Measurements from ENCODE around the gene TAMM41.

The TAMM41 gene

DNA sequence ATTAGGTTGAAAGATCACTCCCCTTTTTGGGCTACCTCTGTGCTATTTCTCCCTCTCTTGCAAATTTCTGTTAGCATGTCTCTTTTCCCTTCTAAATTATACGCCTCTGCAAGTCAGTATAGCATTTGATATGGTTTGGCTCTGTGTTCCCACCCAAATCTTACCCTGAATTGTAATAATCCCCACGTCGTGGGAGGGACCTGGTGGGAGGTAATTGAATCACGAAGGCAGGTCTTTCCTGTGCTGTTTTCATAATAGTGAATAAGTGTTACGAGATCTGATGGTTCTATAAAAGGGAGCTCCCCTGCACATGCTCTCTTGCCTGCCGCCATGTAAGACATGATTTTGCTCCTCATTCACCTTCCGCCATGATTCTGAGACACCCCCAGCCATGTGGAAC lies 41.0 kb downstream of the TAMM41 start:
- TF ChIP-seq, protein P1, sequence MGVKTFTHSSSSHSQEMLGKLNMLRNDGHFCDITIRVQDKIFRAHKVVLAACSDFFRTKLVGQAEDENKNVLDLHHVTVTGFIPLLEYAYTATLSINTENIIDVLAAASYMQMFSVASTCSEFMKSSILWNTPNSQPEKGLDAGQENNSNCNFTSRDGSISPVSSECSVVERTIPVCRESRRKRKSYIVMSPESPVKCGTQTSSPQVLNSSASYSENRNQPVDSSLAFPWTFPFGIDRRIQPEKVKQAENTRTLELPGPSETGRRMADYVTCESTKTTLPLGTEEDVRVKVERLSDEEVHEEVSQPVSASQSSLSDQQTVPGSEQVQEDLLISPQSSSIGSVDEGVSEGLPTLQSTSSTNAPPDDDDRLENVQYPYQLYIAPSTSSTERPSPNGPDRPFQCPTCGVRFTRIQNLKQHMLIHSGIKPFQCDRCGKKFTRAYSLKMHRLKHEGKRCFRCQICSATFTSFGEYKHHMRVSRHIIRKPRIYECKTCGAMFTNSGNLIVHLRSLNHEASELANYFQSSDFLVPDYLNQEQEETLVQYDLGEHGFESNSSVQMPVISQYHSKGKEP (tag by site-specific recombination; IDR thresholded peaks at IDR 0.05) = no peak
- Histone ChIP-seq H3K9me3 (ENCODE audit: control insufficient read depth, insufficient read depth, low read depth, low read length) (no peaks in the 10 kb centered on the region), H3K36me3 (ENCODE audit: control insufficient read depth in 2 of 2, insufficient read depth in 1 of 2, low read length in 2 of 2) (peaks cover 51 to 72% of the 10 kb centered on the region in 2 experiments), H3K27ac (ENCODE audit: extremely low read depth, low read depth, low read length) (no peak overlapping the region), H3K4me1 (ENCODE audit: control insufficient read depth, insufficient read depth, low read length) (no peaks in the 10 kb centered on the region), H3K4me3 (ENCODE audit: low read depth, low read length) (no peak overlapping the region)
- ChIA-PET CTCF (interaction anchor here (0.6 to 1.2 kb wide), 3 partner anchors 30 to 426 kb away, joined by 3 to 5 read pairs (median 4); no protein-coding TSS in a partner anchor), POLR2A (no interaction called here)

DNA sequence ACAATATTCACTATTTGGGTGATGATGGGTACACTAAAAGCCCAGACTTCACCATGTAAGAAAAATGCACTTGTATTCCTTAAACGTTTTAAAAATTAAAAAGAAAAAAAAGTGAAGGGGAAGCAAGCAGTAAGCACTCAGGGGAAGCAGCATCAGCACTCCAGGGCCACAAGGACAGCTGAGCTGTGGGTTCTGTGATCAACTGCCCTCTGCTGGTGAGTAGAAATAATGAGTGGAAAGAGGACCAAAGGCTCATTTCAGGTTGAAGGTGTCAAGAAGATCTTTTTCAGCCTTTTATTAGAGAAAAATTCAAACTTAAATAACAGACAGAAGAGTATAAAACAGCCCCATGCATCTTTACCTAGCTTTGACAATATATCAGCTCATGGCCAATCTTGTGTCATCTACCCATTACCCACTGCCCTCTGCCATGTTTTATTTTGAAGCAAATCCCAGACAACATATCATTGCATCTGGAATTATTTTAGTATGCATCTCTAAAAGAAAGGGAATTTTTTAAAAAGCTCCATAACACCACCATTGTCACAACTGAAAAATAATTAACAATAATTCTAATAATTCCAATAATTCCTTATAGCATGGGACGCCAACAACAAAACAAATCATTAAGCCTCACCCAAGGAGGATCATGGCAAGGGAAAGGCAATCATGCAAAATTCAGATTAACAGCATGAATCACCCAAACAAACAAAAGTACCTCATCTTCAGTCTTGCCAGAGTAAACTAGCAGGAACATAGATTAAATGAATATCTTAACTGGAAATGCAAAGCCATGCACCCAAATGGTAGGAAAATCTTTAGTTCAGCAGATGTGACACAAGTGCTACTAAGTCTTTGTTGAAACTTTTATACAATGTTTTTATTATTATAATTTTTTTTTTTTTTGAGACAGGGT lies 42.5 kb downstream of the TAMM41 start:
- H3K4me3 ChIP-seq (ENCODE audit: low read depth, low read length) = no peak overlapping the region
- ChIA-PET POLR2A (no interaction called here), CTCF (interaction anchor here (0.5 to 3.6 kb wide), 28 partner anchors 8 to 744 kb away, joined by 3 to 25 read pairs (median 4); no protein-coding TSS in a partner anchor)
- H3K4me1 ChIP-seq (ENCODE audit: control insufficient read depth, insufficient read depth, low read length) = no peaks in the 10 kb centered on the region
- no peaks in the 10 kb centered on the region for H3K9me3 ChIP-seq (ENCODE audit: control insufficient read depth, insufficient read depth, low read depth, low read length)
- 0 out of 2 replicates have a peak, but pooled peaks have one; percentile 19 for TF ChIP-seq ZSCAN30 (tag by site-specific recombination; IDR thresholded peaks at IDR 0.05)
- no peak for TF ChIP-seq ZNF214 (tag by site-specific recombination; IDR thresholded peaks at IDR 0.05; ENCODE audit: borderline replicate concordance)
- 0 out of 2 replicates have a peak, but pooled peaks have one; percentile 27 for TF ChIP-seq ZNF2 (tag by site-specific recombination; IDR thresholded peaks at IDR 0.05)
- TF ChIP-seq ZNF654 (tag by site-specific recombination; IDR thresholded peaks at IDR 0.05; ENCODE audit: low read depth) = peak; percentile 37
- 0 out of 2 replicates have a peak, but pooled peaks have one; percentile 50 for TF ChIP-seq ZNF660 (tag by site-specific recombination; IDR thresholded peaks at IDR 0.05)
- H3K27ac ChIP-seq (ENCODE audit: extremely low read depth, low read depth, low read length) = no peak overlapping the region
- H3K36me3 ChIP-seq (ENCODE audit: control insufficient read depth in 2 of 2, insufficient read depth in 1 of 2, low read length in 2 of 2) = peaks cover 50 to 69% of the 10 kb centered on the region in 2 experiments

DNA sequence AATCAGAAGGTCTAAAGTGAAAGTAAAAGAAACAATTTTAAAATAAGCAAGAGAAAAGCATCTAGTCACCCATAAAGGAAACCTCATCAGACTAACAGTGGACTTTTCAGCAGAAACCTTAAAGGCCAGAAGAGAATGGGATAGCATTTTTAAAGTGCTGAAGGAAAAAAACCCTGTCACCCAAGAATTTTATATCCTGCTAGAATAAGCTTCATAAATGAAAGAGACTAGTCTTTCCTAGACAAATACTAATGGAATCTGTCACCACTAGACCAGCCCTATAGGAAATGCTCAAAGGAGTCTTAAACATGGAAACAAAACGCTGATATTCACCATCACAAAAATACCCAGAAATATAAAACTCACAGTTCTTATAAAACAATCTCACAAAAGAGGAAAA lies 46.9 kb downstream of the TAMM41 start:
- POLR2A ChIA-PET = no interaction called here
- Histone ChIP-seq H3K9me3 (ENCODE audit: control insufficient read depth, insufficient read depth, low read depth, low read length) (no peaks in the 10 kb centered on the region), H3K4me1 (ENCODE audit: control insufficient read depth, insufficient read depth, low read length) (no peaks in the 10 kb centered on the region), H3K36me3 (ENCODE audit: control insufficient read depth in 2 of 2, insufficient read depth in 1 of 2, low read length in 2 of 2) (peaks cover 41 to 58% of the 10 kb centered on the region in 2 experiments), H3K27ac (ENCODE audit: extremely low read depth, low read depth, low read length) (no peak overlapping the region), H3K4me3 (ENCODE audit: low read depth, low read length) (no peak overlapping the region)
- TF ChIP-seq ZNF558 (tag by site-specific recombination; IDR thresholded peaks at IDR 0.05) = 0 out of 2 replicates have a peak, but pooled peaks have one; percentile 55
- peak; percentile 92 for TF ChIP-seq SETDB1 (IDR thresholded peaks at IDR 0.05; ENCODE audit: insufficient read length, low read length)
- TF ChIP-seq, protein P2, sequence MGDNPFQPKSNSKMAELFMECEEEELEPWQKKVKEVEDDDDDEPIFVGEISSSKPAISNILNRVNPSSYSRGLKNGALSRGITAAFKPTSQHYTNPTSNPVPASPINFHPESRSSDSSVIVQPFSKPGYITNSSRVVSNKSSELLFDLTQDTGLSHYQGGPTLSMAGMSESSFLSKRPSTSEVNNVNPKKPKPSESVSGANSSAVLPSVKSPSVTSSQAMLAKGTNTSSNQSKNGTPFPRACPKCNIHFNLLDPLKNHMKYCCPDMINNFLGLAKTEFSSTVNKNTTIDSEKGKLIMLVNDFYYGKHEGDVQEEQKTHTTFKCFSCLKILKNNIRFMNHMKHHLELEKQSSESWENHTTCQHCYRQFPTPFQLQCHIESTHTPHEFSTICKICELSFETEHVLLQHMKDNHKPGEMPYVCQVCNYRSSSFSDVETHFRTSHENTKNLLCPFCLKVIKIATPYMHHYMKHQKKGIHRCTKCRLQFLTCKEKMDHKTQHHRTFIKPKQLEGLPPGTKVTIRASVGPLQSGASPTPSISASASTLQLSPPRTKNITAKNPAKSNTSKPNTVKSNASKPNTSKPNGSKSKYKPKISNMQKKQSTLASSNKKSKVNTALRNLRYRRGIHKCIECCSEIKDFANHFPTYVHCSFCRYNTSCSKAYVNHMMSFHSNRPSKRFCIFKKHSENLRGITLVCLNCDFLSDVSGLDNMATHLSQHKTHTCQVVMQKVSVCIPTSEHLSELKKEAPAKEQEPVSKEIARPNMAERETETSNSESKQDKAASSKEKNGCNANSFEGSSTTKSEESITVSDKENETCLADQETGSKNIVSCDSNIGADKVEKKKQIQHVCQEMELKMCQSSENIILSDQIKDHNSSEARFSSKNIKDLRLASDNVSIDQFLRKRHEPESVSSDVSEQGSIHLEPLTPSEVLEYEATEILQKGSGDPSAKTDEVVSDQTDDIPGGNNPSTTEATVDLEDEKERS (tag by site-specific recombination; IDR thresholded peaks at IDR 0.05) = no peak
- TF ChIP-seq ZNF394 (tag by site-specific recombination; IDR thresholded peaks at IDR 0.05; ENCODE audit: borderline replicate concordance) = no peak
- TF ChIP-seq ZIC2 (tag by site-specific recombination; IDR thresholded peaks at IDR 0.05) = no peak
- TF ChIP-seq YY2 (tag by site-specific recombination; IDR thresholded peaks at IDR 0.05) = no peak
- no peak for TF ChIP-seq ZNF239 (tag by site-specific recombination; IDR thresholded peaks at IDR 0.05)
- TF ChIP-seq ZNF596 (tag by site-specific recombination; IDR thresholded peaks at IDR 0.05) = no peak
- CTCF ChIA-PET = interaction anchor here (0.7 kb wide), 1 partner anchor 709 kb away, joined by 4 read pairs; no protein-coding TSS in a partner anchor

All from HEK293 (cell line).